HCT116 (cell line): ENCODE data around the gene PBXIP1. TPM values are rescaled to one million over a fixed set of nuclear protein-coding genes. Genes with fewer than 3 reads are reported as not detected.

ENCODE experiments used
- ATAC-seq: fragments of 200-7000 bp; cut with Tn5 transposase; 2 replicates; pipeline ENCODE4 v1.9.1; 2020; ENCODE audit warnings: mild to moderate bottlenecking, moderate library complexity
- BruUV-seq: library from RNA; stranded (reverse); fragments of 400-500 nt; replicated peaks from 2 replicates; lab custom pipeline; 2021; lab: Mats Ljungman, UMichigan
- CTCF ChIA-PET: fragments of 300-600 bp; sonication (Branson Sonifier 250); formaldehyde crosslinking; loops from one replicate; lab custom pipeline; 2021; ENCODE audit warnings: antibody characterized with exemption; lab: Charles Lee
- POLR2A ChIA-PET: fragments of 300-600, 350-600 bp; sonication (Branson Sonifier 250); formaldehyde crosslinking; loops from one replicate; lab custom pipeline; 2021; ENCODE audit warnings: antibody characterized with exemption; lab: Charles Lee
- RAD21 ChIA-PET, 2 experiments: fragments of 300-600 bp; sonication (Branson Sonifier 250); formaldehyde crosslinking; loops; one replicate each; lab custom pipeline; 2023; ENCODE audit warnings: low total read pairs in 2 of 2; ENCODE audit not compliant: uncharacterized antibody in 2 of 2, unreplicated experiment in 2 of 2, low non-redundant PET in 1 of 2; lab: Charles Lee
- DNase-seq: peaks from one replicate; pipeline ENCODE4 v3.0.0-alpha.2; 2010; ENCODE audit warnings: low read depth, low spot score
- H2AFZ ChIP-seq: fragments of 200-600 bp; shearing (Covaris generic), sonication (generic); 2 replicates; pipeline ENCODE4 v1.6.1; 2017; ENCODE audit warnings: low read depth, mixed run types, mixed read lengths, antibody characterized with exemption, low read length; ENCODE audit not compliant: poor library complexity, severe bottlenecking
- H3K27ac ChIP-seq: 2 replicates; pipeline ENCODE4 v1.5.1; 2012; ENCODE audit warnings: low read depth, low read length
- H3K27me3 ChIP-seq: fragments of 200-600 bp; sonication (generic); 2 replicates; pipeline ENCODE4 v1.6.1; 2016; ENCODE audit warnings: mixed run types, low read length, mixed read lengths; ENCODE audit not compliant: insufficient read depth
- H3K36me3 ChIP-seq, 2 experiments: fragments of 200-500 bp in 1 of 2; fragments of 200-600 bp in 1 of 2; sonication (Bioruptor generic) in 1 of 2; sonication (generic) in 1 of 2; 2 replicates each; pipeline versions ENCODE4 v1.5.1 to v1.6.1; 2014 to 2016; ENCODE audit warnings: low read length in 2 of 2, inconsistent platforms in 1 of 2, mixed read lengths in 1 of 2, mixed run types in 1 of 2; ENCODE audit not compliant: insufficient read depth in 2 of 2, control insufficient read depth in 1 of 2
- H3K4me1 ChIP-seq, 2 experiments: fragments of 200-600 bp in 1 of 2; sonication (generic) in 1 of 2; 2 replicates each; pipeline versions ENCODE4 v1.5.1 to v1.6.1; 2012 to 2017; ENCODE audit warnings: low read length in 2 of 2, inconsistent platforms in 1 of 2, mild to moderate bottlenecking in 1 of 2, mixed read lengths in 1 of 2, mixed run types in 1 of 2, moderate library complexity in 1 of 2; ENCODE audit not compliant: insufficient read depth in 2 of 2, control insufficient read depth in 1 of 2
- H3K4me2 ChIP-seq: fragments of 200-600 bp; sonication (generic); 2 replicates; pipeline ENCODE4 v1.6.1; 2017; ENCODE audit warnings: mixed run types, low read length, mixed read lengths
- H3K4me3 ChIP-seq, 2 experiments: fragments of 200-600 bp in 1 of 2; sonication (generic) in 1 of 2; replicated peaks in 1 of 2; 2 replicates each; pipeline ENCODE4 v1.5.1; 2011 to 2016; ENCODE audit warnings: low read length in 2 of 2, control low read depth in 1 of 2, low read depth in 1 of 2, mild to moderate bottlenecking in 1 of 2, mixed read lengths in 1 of 2, mixed run types in 1 of 2
- H3K79me2 ChIP-seq: fragments of 200-600 bp; sonication (generic); 2 replicates; pipeline ENCODE4 v1.6.1; 2017; ENCODE audit warnings: mild to moderate bottlenecking, mixed run types, low read length, moderate library complexity, mixed read lengths; ENCODE audit not compliant: insufficient read depth
- H3K9ac ChIP-seq: fragments of 200-600 bp; sonication (generic); 2 replicates; pipeline ENCODE4 v1.6.1; 2016; ENCODE audit warnings: low read length, mixed read lengths
- H3K9me2 ChIP-seq: fragments of 200-600 bp; sonication (generic), shearing (Covaris generic); 2 replicates; pipeline ENCODE4 v1.6.1; 2017; ENCODE audit warnings: mixed run types, mild to moderate bottlenecking, moderate library complexity; ENCODE audit not compliant: insufficient read depth
- H3K9me3 ChIP-seq, 2 experiments: fragments of 200-500 bp in 1 of 2; fragments of 200-600 bp in 1 of 2; sonication (Bioruptor generic) in 1 of 2; sonication (generic) in 1 of 2; 2 replicates each; pipeline ENCODE4 v1.6.1; 2014 to 2017; ENCODE audit warnings: low read length in 2 of 2, mixed read lengths in 2 of 2, inconsistent platforms in 1 of 2, low read depth in 1 of 2, mild to moderate bottlenecking in 1 of 2, mixed run types in 1 of 2, moderate library complexity in 1 of 2; ENCODE audit not compliant: control insufficient read depth in 1 of 2, insufficient read depth in 1 of 2
- H4K20me1 ChIP-seq: fragments of 200-600 bp; sonication (generic), shearing (Covaris generic); 2 replicates; pipeline ENCODE4 v1.6.1; 2017; ENCODE audit warnings: mixed run types, mild to moderate bottlenecking, moderate library complexity; ENCODE audit not compliant: insufficient read depth
- CBX3 ChIP-seq: IDR thresholded peaks from 2 replicates; pipeline ENCODE4 v1.6.1; 2012; ENCODE audit warnings: low read depth
- ELF1 ChIP-seq: IDR thresholded peaks from 2 replicates; pipeline ENCODE4 v1.6.1; 2012; ENCODE audit warnings: low read depth, borderline replicate concordance
- EZH2 ChIP-seq: fragments of 200-600 bp; sonication (generic); IDR thresholded peaks from 2 replicates; pipeline ENCODE4 v1.6.1; 2017; ENCODE audit warnings: antibody characterized with exemption, mixed run types
- EZH2phosphoT487 ChIP-seq: fragments of 200-600 bp; IDR thresholded peaks from 2 replicates; pipeline ENCODE4 v1.6.1; 2018; ENCODE audit warnings: antibody characterized with exemption, borderline replicate concordance
- FOSL1 ChIP-seq: IDR thresholded peaks from 2 replicates; pipeline ENCODE4 v1.6.1; 2012; ENCODE audit warnings: low read depth
- POLR2A ChIP-seq: IDR thresholded peaks from 2 replicates; pipeline ENCODE4 v1.7.0; 2011; ENCODE audit warnings: borderline replicate concordance; ENCODE audit not compliant: insufficient read depth, insufficient read length; ENCODE audit errors: extremely low read depth
- POLR2AphosphoS5 ChIP-seq: IDR thresholded peaks from 2 replicates; pipeline ENCODE4 v1.6.1; 2011; ENCODE audit warnings: mild to moderate bottlenecking, low read depth, low read length, moderate library complexity
- TCF7L2 ChIP-seq: IDR thresholded peaks from 2 replicates; pipeline ENCODE4 v1.7.0; 2011; ENCODE audit warnings: borderline replicate concordance, inconsistent platforms; ENCODE audit not compliant: insufficient read depth, insufficient read length; ENCODE audit errors: extremely low read depth
- ZFX ChIP-seq: fragments of 450-650 bp; IDR thresholded peaks from 2 replicates; pipeline ENCODE4 v1.6.1; 2017
- intact Hi-C: fragments of 100-400 bp; cut with micrococcal nuclease; formaldehyde crosslinking; loops from 2 replicates; pipeline ENCODE4 v1.10.0; 2022
- total RNA-seq: library from RNA; stranded (reverse); gene quantifications from one replicate; pipeline ENCODE4 v1.2.1, GENCODE V29; 2021; ENCODE audit not compliant: unreplicated experiment
- TF ChIP-seq, protein P1 (sequence below): IDR thresholded peaks from 2 replicates; pipeline ENCODE4 v1.6.1; 2011; ENCODE audit warnings: mild to moderate bottlenecking, low read length, moderate library complexity; ENCODE audit not compliant: insufficient replicate concordance; ENCODE audit errors: extremely low read depth

The PBXIP1 gene
- total RNA-seq, 1 experiment from 2014 or later: 12.6 TPM

GRCh38 chr1:154983776-154984466 lies 28.0 kb upstream of the PBXIP1 start:
- POLR2A ChIA-PET: interaction anchor here (0.6 to 3.7 kb wide), 7 partner anchors 9 to 55 kb away, joined by 3 to 46 read pairs (median 4); partner anchors contain the start of genes LENEP, PMVK and SHC1
- peak overlapping the region; percentile 68 for H3K27ac ChIP-seq
- RAD21 ChIA-PET: interaction anchor here in 1 of 2 experiments (1.1 kb wide), 1 partner anchor 10 kb away, joined by 3 read pairs; no protein-coding TSS in a partner anchor
- no TSS peak for BruUV-seq
- peaks cover 10 to 26% of the 10 kb centered on the region in 2 experiments; a peak in 3 of 4 replicates for H3K4me1 ChIP-seq
- no peaks in the 10 kb centered on the region for H3K9me3 ChIP-seq
- H3K4me2 ChIP-seq: peak overlapping the region; percentile 93
- TF ChIP-seq ELF1: no peak
- no peak for TF ChIP-seq POLR2AphosphoS5
- TF ChIP-seq EZH2phosphoT487: no peak
- no peak for TF ChIP-seq CBX3
- TF ChIP-seq FOSL1: no peak
- no peak for TF ChIP-seq ZFX
- TF ChIP-seq, all 23 proteins: peak for 0
- Histone ChIP-seq H3K9me2 (no peaks in the 10 kb centered on the region), H3K4me3 (peak overlapping the region; percentile 84 to 92), H4K20me1 (no peaks in the 10 kb centered on the region), H3K36me3 (peaks cover 19 to 28% of the 10 kb centered on the region in 2 experiments; a peak in 3 of 4 replicates), H3K27me3 (no peaks in the 10 kb centered on the region), H3K79me2 (peaks cover 77% of the 10 kb centered on the region), H3K9ac (peak overlapping the region; percentile 90), H2AFZ (no peak overlapping the region)
- DNase-seq (no peak), ATAC-seq (no peak)
- intact Hi-C loops: no loop called here
- CTCF ChIA-PET: interaction anchor here (1.3 to 3.2 kb wide), 5 partner anchors 10 to 210 kb away, joined by 3 to 25 read pairs (median 4); partner anchors contain the start of gene CKS1B

- ChIA-PET POLR2A (interaction anchor here (0.8 to 3.7 kb wide), 6 partner anchors 8 to 56 kb away, joined by 3 to 46 read pairs (median 4); partner anchors contain the start of genes LENEP, PMVK and SHC1), CTCF (interaction anchor here (1.1 to 3.2 kb wide), 6 partner anchors 9 to 210 kb away, joined by 3 to 25 read pairs (median 4); partner anchors contain the start of genes CKS1B and LENEP)
- H3K4me3 ChIP-seq: peak within 1 kb of the TSS; percentile 84 to 92
- BruUV-seq: no TSS peak
- peak within 1 kb of the TSS; percentile 70 for H3K27ac ChIP-seq
- peak; percentile 100 for DNase-seq
- peak within 1 kb of the TSS; percentile 93 for H3K4me2 ChIP-seq
- no peak within 1 kb of the TSS for H2AFZ ChIP-seq
- H3K4me1 ChIP-seq: peaks cover 10 to 29% of the 10 kb centered on the region in 2 experiments; a peak in 3 of 4 replicates
- H3K27me3 ChIP-seq: no peaks in the 10 kb centered on the region
- no peaks in the 10 kb centered on the region for H3K9me3 ChIP-seq
- H4K20me1 ChIP-seq: no peaks in the 10 kb centered on the region
- H3K9ac ChIP-seq: peak within 1 kb of the TSS; percentile 90
- H3K36me3 ChIP-seq: peaks cover 18 to 25% of the 10 kb centered on the region in 2 experiments
- H3K9me2 ChIP-seq: no peaks in the 10 kb centered on the region
- TF ChIP-seq, protein P1, sequence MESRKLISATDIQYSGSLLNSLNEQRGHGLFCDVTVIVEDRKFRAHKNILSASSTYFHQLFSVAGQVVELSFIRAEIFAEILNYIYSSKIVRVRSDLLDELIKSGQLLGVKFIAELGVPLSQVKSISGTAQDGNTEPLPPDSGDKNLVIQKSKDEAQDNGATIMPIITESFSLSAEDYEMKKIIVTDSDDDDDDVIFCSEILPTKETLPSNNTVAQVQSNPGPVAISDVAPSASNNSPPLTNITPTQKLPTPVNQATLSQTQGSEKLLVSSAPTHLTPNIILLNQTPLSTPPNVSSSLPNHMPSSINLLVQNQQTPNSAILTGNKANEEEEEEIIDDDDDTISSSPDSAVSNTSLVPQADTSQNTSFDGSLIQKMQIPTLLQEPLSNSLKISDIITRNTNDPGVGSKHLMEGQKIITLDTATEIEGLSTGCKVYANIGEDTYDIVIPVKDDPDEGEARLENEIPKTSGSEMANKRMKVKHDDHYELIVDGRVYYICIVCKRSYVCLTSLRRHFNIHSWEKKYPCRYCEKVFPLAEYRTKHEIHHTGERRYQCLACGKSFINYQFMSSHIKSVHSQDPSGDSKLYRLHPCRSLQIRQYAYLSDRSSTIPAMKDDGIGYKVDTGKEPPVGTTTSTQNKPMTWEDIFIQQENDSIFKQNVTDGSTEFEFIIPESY: peak; percentile 90
- peak; percentile 77 for TF ChIP-seq POLR2A
- peak; percentile 22 for TF ChIP-seq TCF7L2
- no peak for TF ChIP-seq EZH2
- TF ChIP-seq ZFX: peak; percentile 29; the same call in 1 of the 2 replicates
- TF ChIP-seq POLR2AphosphoS5: peak; percentile 76
- TF ChIP-seq, all 23 proteins: peak for 5
- RAD21 ChIA-PET: no interaction called here
- ATAC-seq: peak; percentile 99
- H3K79me2 ChIP-seq: peaks cover 75% of the 10 kb centered on the region
- intact Hi-C loops: no loop called here
Measured at GRCh38 chr1:154982897-154983648, 27.2 kb upstream of the PBXIP1 start, which contains the start of gene FLAD1. Gene FLAD1, plus strand, starts transcription at chr1:154983344. Its CDS starts 351 bp downstream, at chr1:154983695.
